ENCODE results near the gene PHF21B. TPM values are rescaled to one million over a fixed set of nuclear protein-coding genes. Genes with fewer than 3 reads are reported as not detected.

PHF21B gene
- total and polyA plus RNA-seq, 2 of the 8 experiments (the other 6 are each of a cell fraction or from before 2014, with no cell fraction given), result 19.3 to 68.1 TPM

DNA sequence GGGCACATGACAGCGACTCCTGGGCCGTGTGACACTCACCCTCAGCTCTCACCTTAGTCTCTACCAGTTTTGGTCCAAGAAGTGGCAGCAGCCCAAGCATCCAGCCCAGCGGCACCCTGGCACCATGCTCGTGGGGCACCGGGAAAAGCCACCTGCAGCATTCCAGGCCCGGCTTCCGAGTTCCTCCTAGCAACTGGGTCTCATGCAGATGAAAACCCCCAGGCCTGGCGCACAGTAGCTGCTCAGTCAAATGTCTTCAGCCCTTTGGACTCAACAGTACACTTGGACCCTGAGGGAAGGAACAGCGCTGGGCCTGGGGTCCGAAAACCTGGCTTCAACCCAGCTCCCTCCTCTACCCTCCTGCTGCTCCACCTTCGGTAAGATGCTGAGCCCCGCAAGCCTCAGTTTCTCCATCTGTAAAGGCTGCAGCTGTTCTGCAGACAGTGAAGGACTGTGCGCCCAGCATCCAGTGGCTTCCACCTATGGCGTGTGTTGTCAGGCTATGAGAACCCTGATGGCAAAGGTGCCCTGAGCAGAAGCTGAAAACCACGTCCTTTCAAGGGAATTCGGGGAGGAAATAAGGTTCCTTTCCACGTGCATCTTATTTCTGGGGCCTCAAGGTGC lies 66.0 kb downstream of the PHF21B start:
- 91% methylated on average over 17 of the region's 17 CpGs; no CpG with 5 or more reads in 1 of the 2 experiments for WGBS, 2 experiments (ENCODE audit: extremely low coverage in 1 of 2, insufficient coverage in 1 of 2, insufficient read length in 1 of 2, insufficient replicate concordance in 2 of 2, low coverage in 1 of 2, low lambda C conversion rate in 2 of 2, missing lambda C conversion rate in 1 of 2)
- Histone ChIP-seq H2BK12ac (ENCODE audit: low read depth, low read length) (no peak overlapping the region), H2BK15ac (ENCODE audit: low read length) (no peak overlapping the region), H3K4me3 (ENCODE audit: extremely low read depth in 1 of 4, insufficient read depth in 2 of 4, low read depth in 3 of 4, low read length in 4 of 4) (no peak overlapping the region), H3K9ac (replicated peaks in 1 of 4; ENCODE audit: extremely low read depth in 1 of 4, low read depth in 3 of 4, low read length in 3 of 4) (no peak overlapping the region), H3K4me2 (ENCODE audit: insufficient read depth in 1 of 2, low read depth in 2 of 2, low read length in 2 of 2) (no peak overlapping the region), H3K56ac (replicated peaks; ENCODE audit: insufficient read length, low read depth, low read length) (no peak overlapping the region), H2BK20ac (ENCODE audit: low read length) (no peak overlapping the region), H3K27ac (ENCODE audit: low read depth, low read length) (no peak overlapping the region), H2BK120ac (replicated peaks; ENCODE audit: low read depth, low read length) (no peak overlapping the region), H2BK5ac (ENCODE audit: low read depth, low read length) (peak overlapping the region; percentile 24; the same call in 1 of the 2 replicates), H4K5ac (ENCODE audit: insufficient read length, low read depth, low read length) (no peak overlapping the region), H3K18ac (ENCODE audit: extremely low read depth, low read length) (no peak overlapping the region; the same call in 1 of the 2 replicates), H3K9me3 (ENCODE audit: insufficient read depth in 2 of 2, low read depth in 1 of 2, low read length in 1 of 2) (no peaks in the 10 kb centered on the region), H4K8ac (ENCODE audit: extremely low read depth, insufficient read depth, low read length) (no peak overlapping the region), H3K23ac (ENCODE audit: insufficient read length) (no peak overlapping the region), H4K20me1 (replicated peaks in 1 of 2; ENCODE audit: control insufficient read depth in 1 of 2, insufficient read depth in 2 of 2, low read length in 2 of 2) (peaks cover 29 to 53% of the 10 kb centered on the region in 2 experiments), H3K79me2 (ENCODE audit: control insufficient read depth in 1 of 2, insufficient read depth in 2 of 2, low read length in 2 of 2) (peaks cover 0 to 4% of the 10 kb centered on the region in 2 experiments; a peak in 1 of 4 replicates), H3K27me3 (replicated peaks in 1 of 4; ENCODE audit: control insufficient read depth in 3 of 4, extremely low read depth in 1 of 4, insufficient read depth in 3 of 4, low read length in 3 of 4) (no peaks in the 10 kb centered on the region), H3K23me2 (ENCODE audit: low read depth, low read length) (no peaks in the 10 kb centered on the region; the same call in 1 of the 2 replicates), H3K4me1 (replicated peaks in 1 of 4; ENCODE audit: control insufficient read depth in 3 of 4, insufficient read depth in 4 of 4, low read length in 3 of 4) (peaks cover 0 to 43% (median 30%) of the 10 kb centered on the region in 4 experiments; a peak in 5 of 7 replicates), H2AFZ (ENCODE audit: low read length) (no peak overlapping the region), H3K14ac (ENCODE audit: insufficient read length) (no peak overlapping the region), H3K36me3 (ENCODE audit: control insufficient read depth in 2 of 4, insufficient read depth in 4 of 4, low read length in 3 of 4) (peaks cover 0 to 5% (median 0%) of the 10 kb centered on the region in 4 experiments; a peak in 2 of 8 replicates), H2AK5ac (ENCODE audit: low read depth, low read length) (no peak overlapping the region), H4K91ac (replicated peaks; ENCODE audit: insufficient read length, low read length) (no peak overlapping the region), H3K4ac (replicated peaks; ENCODE audit: insufficient read length, low read depth, low read length) (no peak overlapping the region), H3K79me1 (ENCODE audit: low read depth, low read length) (peaks cover 13% of the 10 kb centered on the region; the same call in 1 of the 2 replicates)
- ChIA-PET POLR2A (ENCODE audit: partially characterized antibody) (interaction anchor here (0.7 to 4.0 kb wide), 7 partner anchors 9 to 37 kb away, joined by 3 to 18 read pairs (median 4); no protein-coding TSS in a partner anchor), CTCF (ENCODE audit: partially characterized antibody) (interaction anchor here (0.7 to 1.8 kb wide), 9 partner anchors 8 to 249 kb away, joined by 3 to 5 read pairs (median 3); no protein-coding TSS in a partner anchor)
- no peak for FAIRE-seq
- DNase-seq (ENCODE audit: low read depth in 1 of 2, low spot score in 2 of 2), result no peak
- TF ChIP-seq, protein P1, sequence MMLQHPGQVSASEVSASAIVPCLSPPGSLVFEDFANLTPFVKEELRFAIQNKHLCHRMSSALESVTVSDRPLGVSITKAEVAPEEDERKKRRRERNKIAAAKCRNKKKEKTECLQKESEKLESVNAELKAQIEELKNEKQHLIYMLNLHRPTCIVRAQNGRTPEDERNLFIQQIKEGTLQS (IDR thresholded peaks at IDR 0.05; ENCODE audit: insufficient read depth, low read depth, low read length), result no peak
- TF ChIP-seq SRF (IDR thresholded peaks at IDR 0.05; ENCODE audit: low read depth, low read length) (no peak), CHD1 (IDR thresholded peaks at IDR 0.05; ENCODE audit: low read depth, low read length) (no peak), PHF8 (conservative IDR thresholded peaks at IDR 0.05; ENCODE audit: low read depth, low read length) (no peak), CBX8 (IDR thresholded peaks at IDR 0.05; ENCODE audit: borderline replicate concordance, low read depth, low read length) (no peak), TAF1 (IDR thresholded peaks at IDR 0.05; ENCODE audit: low read depth, low read length) (no peak), RAD21 (IDR thresholded peaks at IDR 0.05 in 1 of 2, conservative IDR thresholded peaks at IDR 0.05 in 1 of 2; ENCODE audit: low read depth in 2 of 2, low read length in 2 of 2) (no peak), SIN3A (conservative IDR thresholded peaks at IDR 0.05 in 1 of 2, IDR thresholded peaks at IDR 0.05 in 1 of 2; ENCODE audit: low read depth in 1 of 2, low read length in 2 of 2) (no peak), CEBPB (IDR thresholded peaks at IDR 0.05; ENCODE audit: low read depth, low read length) (no peak), POLR2A (IDR thresholded peaks at IDR 0.05; ENCODE audit: control extremely low read depth in 1 of 2, low read depth in 2 of 2, low read length in 2 of 2) (no peak), TAF7 (optimal IDR thresholded peaks at IDR 0.05; ENCODE audit: borderline replicate concordance, low read depth, low read length) (no peak), KDM4A (IDR thresholded peaks at IDR 0.05; ENCODE audit: low read depth, low read length, severe bottlenecking) (no peak)

Data from H1 (cell line).